HG02678 (cell line): Measurements from ENCODE around the gene SBNO1.
"Not testable (repeated sequence)": the region's sequence is repeated elsewhere in the genome, so short reads cannot be mapped to it uniquely, and the experiment has no call there.

Experiments used
- ATAC-seq: cut with Tn5 transposase; IDR thresholded peaks from one replicate; pipeline ENCODE4 v1.9.1; 2021; ENCODE audit warnings: mild to moderate bottlenecking, moderate library complexity; ENCODE audit not compliant: unreplicated experiment

Gene SBNO1

GRCh38 chr12:123389560-123390351 is 25.1 kb upstream of the SBNO1 start:
- ATAC-seq: peak; percentile 24

- ATAC-seq: peak; percentile 23
Measured at GRCh38 chr12:123388951-123389559, 24.4 kb upstream of the SBNO1 start.

- ATAC-seq: peak; percentile 43
Measured at GRCh38 chr12:123388177-123388950, 23.7 kb upstream of the SBNO1 start.

- ATAC-seq: no peak
Measured at GRCh38 chr12:123387508-123388176, 23.0 kb upstream of the SBNO1 start.

- ATAC-seq: not testable (repeated sequence)
Measured at GRCh38 chr12:123385536-123385935, 20.9 kb upstream of the SBNO1 start.

- ATAC-seq: no peak
Measured at GRCh38 chr12:123384994-123385376, 20.3 kb upstream of the SBNO1 start.

GRCh38 chr12:123384318-123384993 is 19.8 kb upstream of the SBNO1 start:
- ATAC-seq: no peak

- no peak for ATAC-seq
Measured at GRCh38 chr12:123382684-123383083, 18.0 kb upstream of the SBNO1 start.

GRCh38 chr12:123379391-123379790 is 14.7 kb upstream of the SBNO1 start:
- ATAC-seq: no peak

- not testable (repeated sequence) for ATAC-seq
Measured at GRCh38 chr12:123372415-123372814, 7.8 kb upstream of the SBNO1 start.

- not testable (repeated sequence) for ATAC-seq
Measured at GRCh38 chr12:123371667-123372368, 7.2 kb upstream of the SBNO1 start.

GRCh38 chr12:123369229-123369628 is 4.6 kb upstream of the SBNO1 start:
- no peak for ATAC-seq

- not testable (repeated sequence) for ATAC-seq
Measured at GRCh38 chr12:123368431-123368830, 3.8 kb upstream of the SBNO1 start.

GRCh38 chr12:123367511-123367910 is 2.9 kb upstream of the SBNO1 start:
- no peak for ATAC-seq

- peak; percentile 69 for ATAC-seq
Measured at GRCh38 chr12:123365025-123365917, 624 bp upstream of the SBNO1 start.

GRCh38 chr12:123363740-123364531 is 711 bp downstream of the SBNO1 start:
- peak; percentile 4 for ATAC-seq

GRCh38 chr12:123363390-123363739 is 1.3 kb downstream of the SBNO1 start:
- no peak for ATAC-seq

GRCh38 chr12:123358035-123358434 is 6.6 kb downstream of the SBNO1 start:
- no peak for ATAC-seq
